Spleen (tissue), 11 donors: ENCODE data around the gene SEMA4C. TPM values are rescaled to one million over a fixed set of nuclear protein-coding genes. Genes with fewer than 3 reads are reported as not detected.
A peak's percentile ranks its signal among the peaks of the same experiment; 100 is the strongest.

Experiments
- DNase-seq: peaks from one replicate; pipeline ENCODE4 v3.0.0-alpha.2; 2020
- H3K27ac ChIP-seq, 8 donors: fragments of 200-600 bp; sonication (generic) in 7 of 8; 1 replicate in 4 of 8; 2 replicates in 4 of 8; pipeline versions ENCODE4 v1.5.0 to v1.8.0; 2016 to 2021; ENCODE audit warnings: inconsistent platforms in 4 of 8, mild to moderate bottlenecking in 4 of 8, moderate library complexity in 1 of 8
- H3K27me3 ChIP-seq, 7 donors: fragments of 200-600 bp; sonication (generic) in 6 of 7; replicated peaks in 1 of 7; 1 replicate in 4 of 7; 2 replicates in 3 of 7; pipeline versions ENCODE4 v1.5.0 to v1.8.0; 2016 to 2021; ENCODE audit warnings: inconsistent platforms in 3 of 7, mild to moderate bottlenecking in 1 of 7
- H3K36me3 ChIP-seq, 6 donors: fragments of 200-600 bp; sonication (generic) in 5 of 6; 1 replicate in 4 of 6; 2 replicates in 2 of 6; pipeline versions ENCODE4 v1.5.0 to v1.8.0; 2016 to 2021; ENCODE audit warnings: inconsistent platforms in 2 of 6
- H3K4me1 ChIP-seq, 6 donors: fragments of 200-600 bp; sonication (generic) in 5 of 6; 1 replicate in 3 of 6; 2 replicates in 3 of 6; pipeline versions ENCODE4 v1.5.0 to v1.8.0; 2016 to 2021; ENCODE audit warnings: inconsistent platforms in 3 of 6
- H3K4me3 ChIP-seq, 8 donors: fragments of 200-600 bp; sonication (generic) in 7 of 8; 1 replicate in 4 of 8; 2 replicates in 4 of 8; pipeline versions ENCODE4 v1.5.0 to v1.8.0; 2016 to 2021; ENCODE audit warnings: inconsistent platforms in 4 of 8, mild to moderate bottlenecking in 4 of 8, moderate library complexity in 2 of 8
- H3K9me3 ChIP-seq, 8 donors: fragments of 200-600 bp; sonication (generic) in 7 of 8; 1 replicate in 4 of 8; 2 replicates in 4 of 8; pipeline versions ENCODE4 v1.5.0 to v1.8.0; 2016 to 2021; ENCODE audit warnings: inconsistent platforms in 4 of 8
- CTCF ChIP-seq, 11 experiments: fragments of 200-600 bp in 7 of 11; fragments of 450-650 bp in 4 of 11; sonication (generic) in 4 of 11; IDR thresholded peaks in 8 of 11; conservative IDR thresholded peaks in 3 of 11; 1 replicate in 7 of 11; 2 replicates in 4 of 11; pipeline versions ENCODE4 v1.4.0 to v1.8.0; 2016 to 2021; ENCODE audit warnings: antibody characterized with exemption in 11 of 11, inconsistent platforms in 4 of 11, mild to moderate bottlenecking in 1 of 11
- POLR2A ChIP-seq, 3 donors: fragments of 450-650 bp; IDR thresholded peaks; one replicate each; pipeline ENCODE4 v1.5.1; 2017; ENCODE audit warnings: antibody characterized with exemption in 3 of 3, mild to moderate bottlenecking in 1 of 3
- POLR2AphosphoS5 ChIP-seq, 3 donors: sonication (generic); formaldehyde crosslinking; IDR thresholded peaks; one replicate each; pipeline ENCODE4 v1.5.1; 2017; ENCODE audit warnings: antibody characterized with exemption in 3 of 3
- WGBS, 5 donors: extraction: QIAGEN DNeasy Blood & Tissue Kit in 3 of 5; methylation state at CpG; one replicate each; pipeline versions ENCODE4 v1.1.5 to v1.1.7; 2013 to 2018; 5-methylcytosine and 5-hydroxymethylcytosine counted together
- intact Hi-C: fragments of 100-400 bp; cut with DNase I; formaldehyde crosslinking; loops from one replicate; pipeline ENCODE4 v1.15.0; 2023; ENCODE audit warnings: low total_unique reads
- polyA plus RNA-seq, 3 donors: library from polyadenylated mRNA; stranded (reverse); fragments of 200-250 nt; gene quantifications; one replicate each; pipeline ENCODE4 v1.2.1, GENCODE V29; 2013
- total RNA-seq, 7 donors: library from RNA; depleted of rRNA in 3 of 7; stranded (reverse); fragments of >200 nt in 3 of 7; fragmentation: NEBNext Ultra II Directional in 4 of 7; extraction: Animal tissue kit (Norgen Biotek cat#: 25700) in 4 of 7; gene quantifications; one replicate each; pipeline versions ENCODE4 v1.1.0 to v1.2.1, GENCODE V29; 2016 to 2021
- donor health status: healthy with polysubstance abuse.
- donor health status: DM: no; HTN: no; CAD: no; lungs with moderate emphysema.
- donor health status: DM: no; HTN: no; CAD: no.
- donor health status: Bipolar disorder and iron deficiency.
- donor health status: healthy.
- donor health status: DM: no; HTN: no; CAD: no.
- donor health status: DM: yes; HTN: yes; CAD: no.

The SEMA4C gene
- total and polyA plus RNA-seq, 10 donors = 6.1 to 205 (median 68.1) TPM

- peaks cover 0 to 83% (median 53%) of the 10 kb centered on the region in 6 donors for H3K36me3 ChIP-seq
- 92 to 99% (median 96%) methylated on average over 5 of the region's 5 CpGs for WGBS, 5 donors
Measured at GRCh38 chr2:96846825-96847224, 23.1 kb downstream of the SEMA4C start.

GRCh38 chr2:96844405-96844808, 25.5 kb downstream of the SEMA4C start:
- Histone ChIP-seq H3K36me3 (peaks cover 0 to 79% (median 31%) of the 10 kb centered on the region in 6 donors), H3K9me3 (no peaks in the 10 kb centered on the region), H3K27ac (no peak overlapping the region), H3K4me1 (peaks cover 5 to 25% (median 11%) of the 10 kb centered on the region in 6 donors), H3K4me3 (no peak overlapping the region), H3K27me3 (no peaks in the 10 kb centered on the region)
- DNase-seq = no peak
- WGBS, 5 donors = 78 to 93% (median 83%) methylated on average over 12 to 17 of the region's 17 CpGs
- intact Hi-C loops = no loop called here
- TF ChIP-seq CTCF (IDR thresholded peaks at IDR 0.05 in 8 of 11, conservative IDR thresholded peaks at IDR 0.05 in 3 of 11) (no peak), POLR2A (IDR thresholded peaks at IDR 0.05) (no peak), POLR2AphosphoS5 (IDR thresholded peaks at IDR 0.05) (peak in 2 of 3 donors; percentile 2 to 8)

More at GRCh38 chr2:96846825-96847224, 23.1 kb downstream of the SEMA4C start:
- Histone ChIP-seq H3K4me3 (no peak overlapping the region), H3K27ac (no peak overlapping the region), H3K27me3 (no peaks in the 10 kb centered on the region), H3K4me1 (peaks cover 0 to 16% (median 2%) of the 10 kb centered on the region in 6 donors), H3K9me3 (no peaks in the 10 kb centered on the region)
- TF ChIP-seq POLR2AphosphoS5 (IDR thresholded peaks at IDR 0.05) (no peak), POLR2A (IDR thresholded peaks at IDR 0.05) (no peak), CTCF (IDR thresholded peaks at IDR 0.05 in 8 of 11, conservative IDR thresholded peaks at IDR 0.05 in 3 of 11) (no peak)
- no peak for DNase-seq
- intact Hi-C loops = no loop called here

- no peak within 1 kb of the TSS for H3K27ac ChIP-seq
- intact Hi-C loops = no loop called here
- no peaks in the 10 kb centered on the region for H3K27me3 ChIP-seq
- H3K36me3 ChIP-seq = peaks cover 0 to 74% (median 25%) of the 10 kb centered on the region in 6 donors
- H3K4me3 ChIP-seq = no peak within 1 kb of the TSS
- H3K9me3 ChIP-seq = no peaks in the 10 kb centered on the region
- WGBS, 5 donors = 91 to 94% (median 93%) methylated on average over 14 of the region's 14 CpGs
- peaks cover 7 to 29% (median 16%) of the 10 kb centered on the region in 6 donors for H3K4me1 ChIP-seq
- no peak for TF ChIP-seq CTCF (IDR thresholded peaks at IDR 0.05 in 8 of 11, conservative IDR thresholded peaks at IDR 0.05 in 3 of 11)
- TF ChIP-seq POLR2A (IDR thresholded peaks at IDR 0.05) = no peak
- no peak for TF ChIP-seq POLR2AphosphoS5 (IDR thresholded peaks at IDR 0.05)
- no peak for DNase-seq
Measured at GRCh38 chr2:96843538-96844268, 26.2 kb downstream of the SEMA4C start, which contains the start of gene ANKRD23. Gene ANKRD23 (minus strand): TSS chr2:96844021. CDS start chr2:96843992, 29 bp downstream.

- no peak overlapping the region for H3K27ac ChIP-seq
- no peak overlapping the region for H3K4me3 ChIP-seq
- H3K9me3 ChIP-seq = no peaks in the 10 kb centered on the region
- intact Hi-C loops = no loop called here
- H3K27me3 ChIP-seq = no peaks in the 10 kb centered on the region
- H3K36me3 ChIP-seq = peaks cover 0 to 74% (median 15%) of the 10 kb centered on the region in 6 donors
- peak in 2 of 3 donors; percentile 12 to 44 for TF ChIP-seq POLR2AphosphoS5 (IDR thresholded peaks at IDR 0.05)
- TF ChIP-seq POLR2A (IDR thresholded peaks at IDR 0.05) = no peak
- DNase-seq = no peak
- 92 to 98% (median 96%) methylated on average over 2 to 7 of the region's 7 CpGs for WGBS, 5 donors
- H3K4me1 ChIP-seq = peaks cover 7 to 24% (median 19%) of the 10 kb centered on the region in 6 donors
Measured at GRCh38 chr2:96842600-96842999, 27.3 kb downstream of the SEMA4C start.
